ENCODE data around the gene GSK3A.

DNA sequence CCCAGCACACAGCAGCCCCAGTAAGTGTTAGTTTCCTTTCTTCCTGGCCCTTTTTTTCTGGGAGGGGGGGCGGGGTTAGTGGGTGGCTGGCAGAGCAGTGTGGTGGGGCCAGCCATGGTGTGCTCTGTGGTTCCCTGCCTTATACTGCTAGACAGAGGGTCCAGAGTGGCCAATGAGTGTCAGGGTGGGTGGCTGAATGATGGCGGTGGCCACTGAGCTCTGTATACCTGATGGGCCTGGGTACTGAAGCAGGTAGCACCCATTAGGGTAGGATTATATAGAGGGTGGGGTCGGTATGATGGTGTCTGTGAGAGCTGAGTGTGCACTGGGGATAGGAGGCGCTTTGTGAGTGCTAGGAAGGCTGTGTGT lies 40.4 kb upstream of the GSK3A start:
- TF ChIP-seq CTCF (IDR thresholded peaks at IDR 0.05; ENCODE audit: low read length) (no peak), EZH2 (optimal IDR thresholded peaks at IDR 0.05; ENCODE audit: low read depth, low read length) (no peak)

All from MM.1S (cell line).